GM19351 (cell line): ENCODE measurements around the gene KIF26B.

Source experiments
- ATAC-seq: cut with Tn5 transposase; IDR thresholded peaks from one replicate; pipeline ENCODE4 v1.9.1; 2021; ENCODE audit warnings: mild to moderate bottlenecking, moderate library complexity; ENCODE audit not compliant: unreplicated experiment

KIF26B gene

DNA sequence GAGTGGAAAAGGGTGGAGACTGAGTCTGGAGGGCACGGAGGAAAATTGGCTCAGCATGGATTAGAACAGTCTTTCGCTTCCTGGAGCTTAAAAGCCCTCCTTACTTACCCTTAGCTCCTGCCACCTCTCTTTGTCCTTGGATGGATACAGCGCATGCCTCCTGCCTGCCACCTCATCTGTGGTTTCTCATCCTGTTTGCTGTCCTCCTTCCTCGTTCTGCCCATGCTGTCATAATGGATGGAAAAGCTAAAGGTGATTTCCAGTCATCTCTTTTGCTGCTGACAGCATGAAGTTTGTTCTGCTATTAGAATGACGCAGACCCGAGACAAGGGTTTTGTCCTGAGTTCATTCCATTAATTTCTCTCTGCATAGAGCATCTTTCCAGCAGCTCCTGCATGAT lies 425.9 kb downstream of the KIF26B start:
- ATAC-seq, result no peak

DNA sequence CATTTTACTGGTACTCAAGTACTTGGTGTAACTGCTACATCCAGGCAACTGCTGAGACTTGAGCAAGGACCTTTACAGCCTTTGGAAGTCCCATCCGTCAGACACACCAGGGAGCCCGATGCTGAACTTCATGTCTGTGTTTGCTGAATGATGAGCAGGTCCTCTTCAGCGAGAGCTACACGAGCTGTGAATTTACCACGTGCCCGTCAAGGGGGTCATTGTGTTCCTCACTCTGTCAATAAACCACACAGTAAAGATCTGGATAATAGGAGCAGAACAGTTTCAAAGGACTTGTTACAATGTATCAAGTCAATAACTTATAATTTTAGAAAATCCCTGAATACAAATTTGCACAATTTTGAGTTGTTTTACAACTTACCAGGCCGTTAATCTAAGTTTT lies 427.2 kb downstream of the KIF26B start:
- ATAC-seq, result no peak

DNA sequence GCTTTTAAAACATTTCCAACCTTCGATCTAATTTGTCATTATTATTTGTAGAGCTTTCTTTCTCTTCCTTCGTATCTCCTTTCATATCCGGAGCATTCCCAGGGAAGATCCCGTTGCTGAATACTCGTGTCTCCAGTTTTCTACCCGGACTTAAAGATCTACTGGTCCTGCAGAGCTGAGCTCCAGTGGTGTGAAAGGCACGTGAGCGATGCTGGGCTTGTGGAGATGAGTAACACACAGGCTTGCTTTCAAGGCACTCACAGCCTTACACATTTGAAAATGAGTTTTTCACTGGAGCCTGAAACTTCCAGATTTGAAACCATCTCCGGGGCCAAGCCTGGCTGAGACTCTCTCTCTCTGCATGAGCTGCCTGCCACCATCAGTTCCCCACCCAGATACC lies 428.3 kb downstream of the KIF26B start:
- no peak for ATAC-seq

DNA sequence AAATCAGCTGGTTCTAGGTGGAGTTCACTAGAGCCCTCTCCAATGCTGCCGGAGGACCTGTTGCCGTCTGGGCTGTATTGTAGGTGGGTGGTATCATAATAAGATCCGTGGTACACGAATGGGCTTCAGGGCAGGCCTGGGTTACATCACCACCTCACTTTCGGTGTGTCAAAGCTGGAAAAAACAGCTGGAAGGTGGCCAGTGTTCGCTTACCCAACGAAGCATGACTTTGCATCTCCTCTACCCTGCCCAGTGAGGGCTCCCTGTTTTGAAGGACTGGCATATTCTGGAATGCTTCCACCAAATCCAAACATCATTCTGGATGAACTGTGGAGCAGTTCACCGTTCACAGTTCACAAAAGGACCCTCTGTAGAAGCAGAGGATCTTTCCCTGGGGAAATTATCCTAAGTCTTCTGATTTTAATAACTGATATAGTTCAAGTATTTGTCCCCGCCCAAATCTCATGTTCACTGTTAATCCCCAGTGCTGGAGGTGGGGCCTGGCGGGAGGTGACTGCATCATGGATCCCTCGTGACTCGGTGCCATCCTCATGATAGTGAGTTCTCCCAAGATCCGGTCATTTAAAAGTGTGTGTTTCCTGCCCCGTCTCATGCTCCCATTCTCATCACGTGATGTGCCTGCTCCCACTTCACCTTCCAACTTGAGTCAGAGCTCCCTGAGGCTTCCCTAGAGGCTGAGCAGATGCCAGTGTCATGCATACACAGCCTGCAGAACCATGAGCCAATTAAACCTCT lies 429.0 kb downstream of the KIF26B start:
- no peak for ATAC-seq

DNA sequence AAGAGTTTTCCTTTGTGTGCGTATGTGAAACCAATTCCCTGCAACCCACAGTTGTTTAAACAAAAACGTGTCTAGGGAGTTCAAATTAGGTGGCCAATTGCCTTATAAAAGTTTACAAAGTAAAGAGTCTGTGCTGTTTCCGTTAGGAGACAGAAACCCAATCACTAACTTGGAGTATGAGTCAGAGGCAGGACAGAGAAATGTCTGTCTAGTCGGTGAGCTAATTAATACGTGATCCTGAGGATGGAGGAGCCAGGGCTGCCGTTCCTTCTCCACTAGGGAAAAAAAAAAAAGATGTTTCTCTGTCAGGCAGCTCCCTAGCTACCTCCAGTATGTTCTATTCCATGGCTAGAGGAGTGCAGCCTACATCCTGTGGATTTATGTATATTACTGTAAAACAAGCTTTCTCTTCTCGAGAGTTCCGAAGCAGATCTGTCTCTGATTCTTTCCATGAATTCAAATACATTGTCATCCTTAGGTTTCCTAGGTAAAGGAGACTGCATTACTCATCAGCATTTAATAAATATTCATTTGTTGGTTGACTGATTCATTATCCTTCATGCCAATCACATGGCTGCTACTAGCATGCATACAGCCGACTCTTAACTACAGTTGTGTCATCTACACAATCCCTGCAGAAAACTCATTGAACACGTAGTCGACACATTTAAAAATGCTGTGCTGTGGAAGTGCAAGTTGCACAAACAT lies 430.6 kb downstream of the KIF26B start:
- no peak for ATAC-seq

DNA sequence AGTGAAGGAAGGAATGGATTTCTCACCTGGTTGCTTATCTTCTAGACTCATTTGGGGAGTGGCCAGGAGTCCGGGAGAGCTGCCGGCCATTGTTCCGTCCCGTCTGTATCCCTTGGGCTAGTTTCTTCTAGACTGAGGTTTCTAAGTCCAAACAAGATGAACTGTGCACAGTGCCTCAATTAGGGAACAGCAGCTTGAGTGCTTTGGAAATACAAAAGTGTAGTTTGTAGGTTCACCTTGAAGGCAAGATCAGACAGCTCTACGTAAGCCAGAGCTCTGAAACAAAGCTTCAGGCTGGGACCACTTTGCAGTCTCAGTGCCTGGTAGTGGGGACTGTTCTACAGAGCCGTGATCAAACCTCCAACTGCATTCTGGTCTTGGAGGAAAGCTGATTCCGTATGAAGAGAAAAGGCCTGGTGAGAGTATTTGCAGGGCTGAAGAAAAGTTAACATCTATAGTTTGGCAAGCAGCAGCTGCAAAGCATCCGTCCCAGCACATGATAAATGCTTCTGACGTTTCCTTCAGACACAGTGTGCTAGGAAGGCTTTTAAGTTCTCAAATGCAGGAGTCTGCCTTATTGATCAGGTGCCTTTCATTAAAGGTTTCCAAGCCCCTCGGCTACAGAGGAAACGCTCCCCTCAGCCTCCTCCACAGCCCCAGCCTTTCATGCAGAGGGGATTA lies 432.8 kb downstream of the KIF26B start:
- no peak for ATAC-seq

DNA sequence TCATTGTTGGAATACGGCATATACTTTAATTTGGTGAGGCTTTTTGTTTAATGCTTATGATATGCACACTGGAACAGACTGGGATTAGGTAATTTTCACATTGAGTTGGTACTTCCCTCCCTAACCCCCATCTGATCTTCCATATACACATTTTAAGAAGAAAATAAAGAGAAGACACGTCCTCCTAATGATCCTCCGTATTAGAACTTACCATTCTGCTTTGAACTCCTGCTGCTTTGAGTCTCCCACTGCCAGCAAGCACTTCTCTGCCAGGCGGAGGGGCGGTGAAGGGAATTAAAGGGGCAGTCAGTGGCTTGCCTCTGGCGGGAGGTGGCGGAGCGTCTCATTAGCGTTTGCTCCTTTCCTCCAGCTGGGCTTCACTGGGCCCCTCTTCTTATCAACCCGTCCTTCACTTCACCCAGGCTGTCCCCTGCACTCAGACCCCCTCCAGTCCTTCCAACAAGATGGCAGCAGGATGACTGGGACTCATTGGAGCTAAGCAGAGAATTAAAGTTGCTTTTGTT lies 433.4 kb downstream of the KIF26B start:
- ATAC-seq, result no peak

DNA sequence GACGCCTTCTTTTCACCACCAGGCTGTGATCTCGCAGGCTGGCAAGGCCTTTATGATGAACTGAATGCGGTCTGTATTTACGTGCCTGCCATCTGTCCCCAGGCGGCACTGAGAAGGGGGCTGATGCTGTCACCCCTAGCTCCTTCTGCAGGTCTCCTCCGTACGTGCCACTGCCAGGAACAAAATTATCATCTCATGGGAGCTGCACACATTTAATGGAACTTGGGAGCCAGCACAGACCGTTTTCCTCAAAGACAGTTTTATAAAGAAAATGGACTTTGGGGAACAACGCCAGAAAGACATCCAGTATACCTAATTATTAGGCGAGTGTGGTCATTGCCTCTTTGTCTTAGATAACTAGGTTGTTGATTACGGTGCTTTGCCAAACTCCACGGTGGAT lies 434.5 kb downstream of the KIF26B start:
- no peak for ATAC-seq

DNA sequence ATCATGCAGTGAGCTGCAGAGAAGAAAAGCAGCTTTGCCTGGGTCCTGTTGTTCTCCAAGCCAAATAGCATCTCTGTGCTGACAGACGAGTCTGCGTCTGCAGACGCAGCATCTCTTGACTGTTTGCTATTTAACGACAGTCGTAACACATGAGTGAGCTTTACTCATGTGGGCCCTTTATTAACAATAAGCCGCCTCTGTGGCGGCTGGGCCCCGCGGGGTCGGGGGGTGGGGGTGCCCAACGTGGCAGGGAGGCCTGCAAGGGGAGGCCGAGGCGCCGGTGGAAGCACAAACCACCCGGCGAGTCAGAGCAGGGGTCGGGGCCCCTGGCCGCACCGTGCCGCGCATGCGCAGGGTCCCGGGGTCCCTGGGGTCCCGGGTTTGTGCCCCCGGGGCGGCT lies 435.1 kb downstream of the KIF26B start:
- ATAC-seq, result no peak

DNA sequence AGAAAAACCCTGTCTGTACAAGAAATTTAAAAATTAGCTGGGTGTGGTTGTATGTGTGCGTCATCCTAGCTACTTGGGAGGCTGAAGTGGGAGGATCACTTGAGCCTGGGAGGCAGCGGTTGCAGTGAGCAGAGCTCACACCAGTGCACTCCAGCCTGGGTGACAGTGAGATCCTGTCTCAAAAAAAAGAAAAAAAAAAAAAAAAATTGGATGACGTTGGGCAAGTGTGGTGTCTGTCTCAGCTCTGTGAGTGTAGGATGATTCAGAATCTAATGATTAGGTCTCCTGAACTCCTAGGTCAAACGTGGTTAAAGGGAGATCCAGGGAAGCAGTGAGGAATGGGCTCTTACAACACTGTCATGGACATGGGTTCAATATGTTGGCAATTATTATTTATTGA lies 435.9 kb downstream of the KIF26B start:
- ATAC-seq, result no peak

DNA sequence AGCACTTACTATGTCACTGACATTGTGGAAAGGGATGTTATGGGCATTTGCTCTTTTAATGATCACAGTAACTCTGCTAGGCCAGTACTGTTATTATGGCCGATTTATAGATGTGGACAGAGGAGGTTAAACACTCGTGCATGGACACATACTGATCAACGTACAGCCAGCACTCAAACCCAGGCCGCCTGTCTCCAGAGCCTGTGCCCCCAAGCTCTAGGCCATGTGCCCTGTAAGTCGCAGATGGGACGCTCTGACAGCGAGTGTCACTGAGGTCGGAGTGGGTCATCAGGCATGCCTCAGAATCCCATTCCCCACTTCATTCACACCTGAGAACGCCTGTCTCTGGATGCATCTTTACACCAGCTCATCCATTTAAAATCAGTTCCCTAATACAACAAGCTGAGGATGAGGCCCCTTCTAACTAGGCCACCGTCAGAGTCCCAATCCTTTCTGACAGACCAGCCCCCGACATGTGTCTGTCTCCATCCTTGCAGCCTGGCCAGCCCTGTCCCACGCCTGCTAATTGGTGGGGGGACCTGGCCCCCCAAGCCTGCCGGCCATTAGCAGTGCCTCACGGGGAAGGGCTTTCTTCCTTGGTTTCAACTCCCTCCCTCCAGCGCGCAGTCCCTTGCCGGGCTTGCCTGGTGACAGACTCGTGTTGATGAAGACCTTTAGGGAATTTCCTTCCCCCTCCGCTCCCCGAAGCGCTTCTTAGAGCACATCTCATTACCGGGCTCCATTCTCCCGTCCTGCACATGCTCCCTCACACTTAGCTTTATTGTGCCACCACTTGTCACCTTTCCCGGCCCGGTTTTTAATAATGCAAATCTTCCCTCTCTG lies 436.8 kb downstream of the KIF26B start:
- no peak for ATAC-seq

DNA sequence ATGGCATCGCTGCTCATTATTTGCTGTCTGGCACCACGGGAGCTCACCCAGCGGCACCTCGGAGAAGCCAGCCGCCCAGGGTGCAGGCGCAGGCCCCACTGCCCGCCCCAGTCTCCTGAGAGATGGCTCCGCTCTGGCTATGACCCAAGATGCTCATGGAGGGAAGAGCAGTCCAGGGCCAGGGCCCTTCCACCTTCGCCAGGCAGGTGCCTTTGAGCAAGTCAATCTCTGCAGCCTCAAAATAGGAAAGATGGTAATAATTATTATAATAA lies 437.3 kb downstream of the KIF26B start:
- ATAC-seq, result no peak

DNA sequence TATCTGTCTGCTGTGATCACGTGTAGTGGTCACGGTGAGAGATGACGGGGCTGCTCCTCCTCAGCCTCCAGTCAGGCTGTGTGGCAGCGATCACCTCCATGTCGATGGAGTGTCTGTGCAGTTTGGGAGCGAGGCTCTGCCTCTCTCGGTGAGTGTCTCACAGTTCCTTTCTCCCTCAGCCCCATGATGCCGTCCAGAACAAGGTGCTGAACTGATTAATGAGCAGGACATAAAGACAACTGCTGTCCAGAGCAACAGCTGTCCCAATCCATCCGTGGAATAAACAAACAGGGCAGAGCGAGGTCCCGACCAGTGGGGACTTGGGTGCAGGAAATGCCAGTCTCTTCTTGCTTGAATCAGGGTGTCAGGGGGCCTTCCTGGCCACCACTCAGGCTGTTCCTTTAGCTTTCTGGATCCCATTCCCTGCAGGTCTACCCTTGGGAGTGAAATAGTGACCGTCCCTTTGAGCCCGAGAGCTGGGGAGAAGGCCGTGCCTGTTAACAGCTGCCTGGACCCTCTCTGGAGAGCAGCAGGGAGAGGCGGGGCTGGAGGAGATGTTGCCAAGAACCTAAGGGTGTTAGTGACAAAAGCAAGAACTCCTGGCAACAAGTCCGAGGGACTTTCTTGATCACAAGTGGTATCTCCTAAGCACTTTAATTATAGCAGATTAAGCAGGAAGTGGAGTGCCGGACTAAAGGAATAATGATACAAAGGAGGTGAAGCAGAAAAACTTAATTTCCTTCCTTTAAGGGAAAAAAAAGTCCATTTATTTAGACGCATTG lies 443.9 kb downstream of the KIF26B start:
- ATAC-seq, result no peak

DNA sequence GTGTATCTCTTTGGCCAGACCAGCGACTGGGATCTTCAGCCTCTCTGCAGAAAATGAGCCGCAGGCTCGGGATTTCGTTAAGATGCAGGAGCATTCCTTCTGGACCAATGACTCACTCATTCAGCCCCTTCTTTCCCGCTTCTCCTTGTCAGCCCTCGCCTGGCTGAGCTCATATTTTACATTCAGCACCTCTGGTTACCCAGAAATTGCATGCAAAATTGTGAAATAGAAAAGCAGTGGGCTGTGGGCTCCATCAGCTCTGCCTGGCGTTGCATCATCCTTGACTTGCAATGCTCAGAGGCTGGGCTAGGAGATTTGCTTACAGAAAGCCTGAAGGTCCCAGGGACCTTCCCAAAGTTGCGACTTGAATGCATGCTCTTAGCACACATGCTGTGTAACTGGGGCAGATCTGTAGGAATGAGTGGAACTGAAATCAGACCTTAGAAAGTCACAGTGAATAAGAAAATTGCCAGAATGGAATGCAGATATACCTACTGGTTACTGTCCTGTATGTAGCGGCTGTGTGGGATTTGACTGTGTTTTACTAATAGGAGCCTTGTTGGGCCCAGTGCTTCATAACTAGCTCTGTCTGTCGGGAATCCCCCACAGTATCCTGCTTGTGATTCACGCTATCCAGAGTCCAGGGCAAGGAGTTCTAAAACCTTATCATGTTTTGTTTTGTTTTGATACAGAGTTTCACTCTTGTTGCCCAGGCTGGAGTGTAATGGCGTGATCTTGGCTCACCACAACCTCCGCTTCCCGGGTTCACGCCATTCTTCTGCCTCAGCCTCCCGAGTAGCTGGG lies 444.8 kb downstream of the KIF26B start:
- ATAC-seq, result no peak

DNA sequence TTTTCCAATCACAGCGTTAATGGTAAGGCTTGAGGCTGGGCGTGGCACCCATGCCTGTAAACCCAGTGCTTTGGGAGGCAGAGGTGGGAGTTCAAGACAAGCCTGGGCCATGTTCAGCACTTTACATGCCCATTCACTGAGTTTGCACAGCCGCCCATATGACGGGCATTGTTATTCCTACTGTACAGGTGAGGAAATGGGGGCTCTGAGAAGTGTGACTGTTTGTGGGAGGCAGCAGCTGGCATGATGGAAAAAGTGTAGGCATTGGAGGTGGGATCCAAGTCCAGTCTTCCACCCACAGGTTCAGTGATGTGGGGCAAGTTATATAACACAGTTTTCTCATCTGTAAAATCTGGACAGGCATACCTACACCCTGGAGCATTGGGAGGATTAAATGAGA lies 445.9 kb downstream of the KIF26B start:
- ATAC-seq, result no peak

DNA sequence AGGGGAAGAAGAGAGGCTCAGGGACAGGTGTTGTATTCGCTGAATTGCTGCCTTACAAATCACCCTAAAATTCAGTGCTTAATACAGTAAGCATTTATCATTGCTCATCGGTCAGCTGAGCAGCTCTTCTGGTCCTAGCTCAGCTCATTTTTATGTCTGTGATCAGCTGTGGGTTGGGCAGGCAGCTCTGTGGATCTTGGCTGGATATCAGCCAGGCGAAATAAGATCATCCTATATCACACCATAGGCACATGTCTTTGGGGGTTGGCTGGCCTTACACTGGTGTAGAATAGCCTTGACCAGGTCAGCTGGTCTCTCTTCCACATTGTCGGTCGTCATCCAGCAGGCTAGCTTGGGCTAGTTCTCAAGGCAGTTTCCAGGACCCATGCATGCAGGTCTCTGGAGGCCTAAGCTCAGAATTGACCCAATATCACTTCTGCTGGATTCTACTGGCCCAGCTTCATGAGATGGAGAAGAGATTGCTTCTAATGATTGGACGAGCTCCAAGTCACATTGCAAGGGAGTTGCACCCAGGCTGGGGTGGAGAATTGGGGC lies 448.6 kb downstream of the KIF26B start:
- ATAC-seq, result no peak

DNA sequence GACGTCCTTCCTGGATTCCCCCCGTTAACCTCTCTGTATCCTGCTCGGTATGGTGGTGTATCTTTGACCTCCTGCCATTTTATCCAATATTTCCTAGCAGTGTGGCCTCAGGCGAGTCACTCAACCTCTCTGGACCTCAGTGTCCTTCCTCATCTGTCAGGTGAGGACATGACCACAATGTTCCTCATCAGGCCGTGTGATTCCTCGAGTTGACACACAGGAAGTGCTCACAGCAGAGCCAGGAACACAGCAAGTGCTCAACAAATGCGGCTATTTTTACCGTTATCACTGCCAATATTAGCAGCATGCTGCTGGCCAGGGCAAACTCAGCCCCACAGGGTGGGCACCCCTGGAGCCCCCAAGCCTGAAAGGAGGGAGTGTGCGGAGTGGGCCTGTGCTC lies 450.2 kb downstream of the KIF26B start:
- no peak for ATAC-seq

DNA sequence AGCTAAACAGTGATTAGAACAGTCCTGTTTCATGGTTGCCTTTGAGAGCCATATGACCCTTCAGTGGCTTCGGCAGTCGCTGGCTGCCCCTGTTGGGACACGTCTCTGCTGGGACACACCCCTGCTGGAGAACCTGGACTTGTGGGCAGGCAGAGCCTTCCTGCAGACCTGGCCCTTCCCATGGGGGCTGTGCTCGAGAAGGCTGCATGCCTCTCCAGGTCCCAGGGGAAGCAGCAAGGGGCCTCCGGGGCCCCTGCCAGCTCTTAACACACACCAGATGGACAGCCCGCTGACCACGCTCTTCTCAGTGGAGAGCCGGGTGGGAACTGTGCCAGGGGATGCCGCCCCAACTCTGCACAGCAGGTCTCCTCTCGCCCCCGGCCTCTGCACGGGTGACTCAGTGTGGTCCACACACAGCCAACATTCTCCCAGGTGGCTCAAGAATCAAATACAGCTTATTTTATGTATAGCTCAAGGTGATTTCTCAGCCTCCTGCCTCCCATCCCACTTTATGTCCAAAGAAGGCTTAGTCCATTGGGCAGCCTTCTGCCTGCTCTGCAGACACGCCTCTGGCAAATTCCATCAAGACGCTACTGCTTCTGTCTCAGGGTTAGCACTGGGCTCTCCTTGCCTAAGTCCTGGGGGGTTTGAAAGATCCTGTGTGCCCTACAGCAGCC lies 450.8 kb downstream of the KIF26B start:
- ATAC-seq, result no peak
